HG02798 (cell line): Measurements from ENCODE around the gene FOXS1.

Source experiments
- ATAC-seq: cut with Tn5 transposase; IDR thresholded peaks from one replicate; pipeline ENCODE4 v1.9.1; 2021; ENCODE audit warnings: mild to moderate bottlenecking; ENCODE audit not compliant: unreplicated experiment, poor library complexity

Gene FOXS1

DNA sequence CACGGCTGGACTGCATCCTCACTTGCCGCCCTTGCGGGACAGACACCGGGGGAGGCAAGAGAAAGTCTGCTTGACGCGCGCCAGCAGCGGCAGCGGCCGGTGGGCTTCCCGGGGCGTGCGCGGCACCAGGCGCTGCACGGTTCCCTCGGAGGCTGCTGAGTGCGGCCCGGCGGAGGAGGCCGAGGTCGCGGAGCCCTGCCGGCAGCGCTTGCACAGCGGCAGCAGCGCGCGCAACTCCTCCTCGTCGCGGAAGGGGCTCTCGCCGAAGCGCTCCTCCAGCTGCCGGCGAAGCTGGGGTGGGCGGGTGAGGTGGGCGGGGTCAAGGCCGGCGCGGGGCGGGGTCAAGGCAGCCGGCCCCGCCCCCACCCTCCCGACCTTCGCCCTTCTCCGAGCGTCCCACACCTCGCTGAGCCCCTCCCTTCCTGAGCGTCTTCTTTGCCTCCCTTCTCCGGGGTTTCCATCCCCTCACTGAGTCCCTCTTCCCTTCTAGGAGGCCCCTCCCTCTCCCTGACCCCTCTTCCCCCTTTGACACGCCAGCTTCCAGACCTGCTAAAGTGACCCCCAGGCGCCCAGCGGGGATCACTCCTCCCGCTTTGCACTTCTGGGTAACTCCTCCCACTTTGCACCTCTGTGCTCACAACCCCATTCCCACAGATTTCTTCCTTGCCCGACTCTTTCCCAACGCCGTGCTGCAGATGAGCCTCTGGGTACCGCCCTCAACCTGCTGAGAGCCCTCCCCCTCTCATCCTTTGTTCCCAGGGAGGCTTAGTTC is 16.2 kb upstream of the FOXS1 start:
- peak; percentile 68 for ATAC-seq

DNA sequence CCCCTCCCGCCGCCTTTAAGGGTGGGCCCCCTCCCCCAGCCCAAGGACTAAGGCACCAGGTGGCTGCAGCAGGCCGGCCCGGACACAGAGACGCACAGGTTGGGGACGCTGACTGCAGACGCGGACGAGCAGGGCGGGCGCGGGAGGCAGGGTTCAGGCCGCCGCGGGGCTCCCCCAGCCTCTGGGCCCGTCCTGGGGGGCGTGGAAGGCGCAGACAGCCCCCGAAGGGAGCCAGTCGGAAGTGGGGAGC is 15.7 kb upstream of the FOXS1 start:
- ATAC-seq: peak; percentile 10

DNA sequence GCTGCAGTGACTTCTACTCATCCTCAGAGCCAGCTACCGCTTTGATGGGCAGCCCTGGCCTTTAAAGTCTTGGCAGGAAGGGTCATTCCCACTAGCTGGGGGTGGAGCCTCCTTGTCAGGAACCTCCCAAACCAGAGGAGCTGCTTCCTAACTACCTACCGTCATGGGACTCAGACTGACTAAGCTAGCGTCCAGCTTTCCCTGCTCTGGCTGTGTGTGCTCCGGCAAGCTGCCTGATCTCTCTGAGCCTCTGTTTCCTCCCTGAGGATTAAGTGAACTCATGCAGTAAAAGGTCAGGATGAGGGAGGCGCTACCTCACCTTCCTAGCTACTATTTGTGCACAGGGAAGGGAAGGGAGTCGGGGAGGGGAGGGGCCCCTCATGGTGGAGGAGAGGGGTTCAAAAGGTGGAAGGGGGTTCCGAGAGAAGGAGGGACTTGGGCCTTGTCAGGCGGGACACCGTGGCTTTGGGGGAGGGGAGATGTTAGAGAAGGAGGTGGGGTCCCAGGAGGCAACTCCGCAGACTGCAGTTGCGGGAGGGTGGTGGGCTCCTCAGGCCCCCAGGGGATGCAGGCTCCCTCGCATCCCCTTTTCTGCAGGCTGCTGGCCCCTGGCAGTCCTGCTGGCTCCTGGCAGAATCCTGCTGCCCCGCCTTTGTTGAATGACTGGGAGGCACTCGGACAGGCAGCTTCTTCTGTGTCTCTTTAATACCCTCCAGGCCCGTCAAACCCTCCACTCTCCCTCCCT is 15.2 kb upstream of the FOXS1 start:
- ATAC-seq: no peak

DNA sequence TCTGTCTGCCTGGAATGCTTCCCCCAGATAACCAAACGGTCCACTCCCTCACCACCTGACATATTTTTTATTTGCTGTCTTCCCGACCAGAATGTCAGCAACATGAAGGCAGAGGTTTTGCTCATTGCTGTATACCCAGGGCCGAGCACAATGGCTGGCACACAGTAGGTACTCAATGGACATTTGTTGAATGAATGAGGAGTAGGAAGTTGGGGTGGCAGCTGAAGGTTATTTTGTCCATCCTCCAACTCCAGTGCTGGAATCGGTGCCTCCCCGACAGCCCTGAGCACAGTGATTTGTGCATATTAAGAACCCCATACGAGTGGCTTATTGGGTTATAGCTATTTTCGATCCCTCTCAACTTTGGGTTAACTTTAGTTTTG is 14.6 kb upstream of the FOXS1 start:
- ATAC-seq: no peak

DNA sequence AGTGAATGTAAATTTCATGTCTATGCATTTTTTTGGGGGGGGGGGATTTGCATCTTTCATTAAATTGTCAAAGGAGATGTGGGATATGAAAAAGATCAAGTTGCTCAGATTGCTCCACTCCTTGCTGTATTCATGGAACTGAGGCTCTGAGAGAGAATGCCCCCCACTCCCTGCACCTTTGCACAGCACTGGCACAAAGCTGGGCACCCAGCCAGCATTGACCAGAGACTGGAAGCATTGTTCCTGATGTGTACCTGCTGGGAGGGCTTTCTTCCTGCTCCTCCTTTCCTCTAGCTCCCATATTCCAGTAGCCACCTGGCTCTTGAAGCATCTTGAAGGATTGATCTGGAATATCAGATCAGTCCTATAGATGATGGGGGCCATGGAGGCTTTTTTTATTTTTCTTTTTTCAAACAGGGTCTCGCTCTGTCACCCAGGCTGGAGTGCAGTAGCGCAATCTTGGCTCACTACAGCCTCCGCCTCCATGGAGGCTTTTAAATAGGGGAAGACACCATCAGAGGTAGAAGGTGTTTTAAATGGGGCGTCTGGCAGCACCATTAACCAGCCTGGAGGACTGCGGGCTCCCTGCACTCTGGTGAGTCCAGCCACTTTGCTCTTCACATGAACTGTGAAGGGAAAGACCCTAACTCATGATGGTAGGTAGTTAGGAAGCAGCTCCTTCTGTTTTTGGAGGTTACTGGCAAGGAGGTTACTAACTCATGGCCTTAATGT is 14.0 kb upstream of the FOXS1 start:
- no peak for ATAC-seq

DNA sequence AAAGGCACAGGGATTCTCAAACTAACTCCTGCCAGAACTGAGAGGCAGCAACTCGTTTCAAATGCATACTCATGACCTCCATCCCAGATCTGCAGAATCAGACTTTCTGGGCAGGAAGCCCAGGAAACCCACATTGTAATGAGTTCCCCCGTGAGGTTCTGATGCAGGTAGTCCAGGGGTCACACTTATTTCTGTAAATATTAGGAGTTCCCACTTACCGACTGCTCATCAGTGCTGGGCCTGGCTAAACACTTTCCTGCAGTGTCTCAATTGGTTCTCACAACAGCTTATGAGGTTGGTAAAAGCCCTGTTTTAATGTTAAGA is 13.3 kb upstream of the FOXS1 start:
- no peak for ATAC-seq

DNA sequence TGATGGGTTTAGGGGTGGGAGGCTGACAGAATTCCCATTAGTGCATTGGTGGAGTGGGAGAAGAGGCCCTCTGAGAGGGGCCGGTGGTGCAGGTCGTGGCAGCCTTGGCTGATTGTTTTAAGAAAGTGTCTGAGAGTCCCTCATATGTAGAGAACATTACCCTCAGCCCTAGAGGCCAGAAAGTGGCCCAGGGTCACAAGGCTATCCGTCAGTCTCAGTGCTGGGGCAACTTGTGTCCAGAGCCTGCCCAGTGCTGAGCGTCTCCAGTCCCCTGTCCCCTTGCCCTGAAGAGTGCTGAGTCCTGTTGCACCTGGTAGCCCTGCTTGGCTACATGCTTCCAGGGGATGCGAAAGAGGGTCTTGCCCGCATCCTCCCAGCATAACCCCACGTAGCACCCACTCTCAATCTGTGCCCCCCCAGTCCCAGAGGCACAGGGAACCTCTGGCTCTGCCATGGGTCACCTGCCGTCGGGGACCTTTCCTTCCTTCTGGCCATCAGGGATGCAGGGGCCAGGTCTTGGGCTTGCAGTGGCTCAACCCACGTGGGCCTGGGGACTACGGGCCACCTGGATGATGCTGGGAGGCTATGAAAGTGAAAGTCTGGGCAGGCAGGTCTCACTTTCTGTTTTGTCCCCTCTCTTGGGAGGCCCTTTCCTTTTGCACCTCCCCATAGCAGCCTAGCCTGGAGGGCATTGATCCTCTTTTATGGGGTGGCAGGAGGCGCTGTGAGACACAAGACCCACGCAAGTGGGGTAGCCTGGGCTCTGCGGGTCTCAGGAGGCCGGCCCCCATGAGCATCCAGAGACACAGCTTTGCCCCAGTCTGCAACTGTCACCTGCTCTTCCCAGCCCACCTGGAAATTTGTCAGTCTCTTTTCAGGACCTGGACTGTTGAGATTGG is 12.7 kb upstream of the FOXS1 start:
- ATAC-seq: peak; percentile 47

DNA sequence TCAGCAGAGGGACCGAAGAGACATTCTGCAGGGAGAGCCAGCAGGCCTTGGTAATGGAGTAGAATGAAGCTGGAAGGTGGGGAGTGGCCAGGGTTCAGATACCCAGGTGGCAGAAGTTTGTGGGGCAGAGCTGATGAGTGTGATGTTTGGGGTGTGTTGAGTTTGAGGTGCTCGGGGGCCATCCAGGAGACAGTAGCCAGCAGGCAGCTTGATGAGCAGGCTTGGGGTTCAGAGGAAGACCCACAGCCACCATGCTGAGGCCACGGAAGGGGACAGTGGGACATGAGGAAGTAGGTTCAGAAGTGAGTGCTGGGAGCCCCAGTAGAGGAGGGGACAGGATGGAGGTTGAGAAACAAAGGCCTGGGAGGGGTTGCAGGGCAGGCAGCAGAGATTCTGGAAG is 11.1 kb upstream of the FOXS1 start:
- ATAC-seq: no peak

DNA sequence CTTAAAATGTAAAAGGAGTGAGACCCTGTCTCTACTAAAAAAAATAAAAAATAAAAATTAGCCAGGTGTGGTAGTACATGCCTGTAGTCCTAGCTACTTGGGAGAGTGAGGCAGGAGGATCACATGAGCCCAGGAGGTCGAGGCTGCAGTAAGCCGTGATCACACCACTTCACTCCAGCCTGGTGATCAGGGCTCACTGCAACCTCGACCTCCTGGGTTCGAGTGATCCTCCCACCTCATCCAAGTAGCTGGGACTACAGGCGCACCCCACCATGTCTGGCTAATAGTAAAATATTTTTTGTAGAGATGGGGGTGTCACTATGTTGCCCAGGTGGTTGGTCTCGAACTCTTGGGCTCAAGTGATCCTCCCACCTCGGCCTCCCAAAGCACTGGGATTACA is 8.1 kb upstream of the FOXS1 start:
- ATAC-seq: no peak

DNA sequence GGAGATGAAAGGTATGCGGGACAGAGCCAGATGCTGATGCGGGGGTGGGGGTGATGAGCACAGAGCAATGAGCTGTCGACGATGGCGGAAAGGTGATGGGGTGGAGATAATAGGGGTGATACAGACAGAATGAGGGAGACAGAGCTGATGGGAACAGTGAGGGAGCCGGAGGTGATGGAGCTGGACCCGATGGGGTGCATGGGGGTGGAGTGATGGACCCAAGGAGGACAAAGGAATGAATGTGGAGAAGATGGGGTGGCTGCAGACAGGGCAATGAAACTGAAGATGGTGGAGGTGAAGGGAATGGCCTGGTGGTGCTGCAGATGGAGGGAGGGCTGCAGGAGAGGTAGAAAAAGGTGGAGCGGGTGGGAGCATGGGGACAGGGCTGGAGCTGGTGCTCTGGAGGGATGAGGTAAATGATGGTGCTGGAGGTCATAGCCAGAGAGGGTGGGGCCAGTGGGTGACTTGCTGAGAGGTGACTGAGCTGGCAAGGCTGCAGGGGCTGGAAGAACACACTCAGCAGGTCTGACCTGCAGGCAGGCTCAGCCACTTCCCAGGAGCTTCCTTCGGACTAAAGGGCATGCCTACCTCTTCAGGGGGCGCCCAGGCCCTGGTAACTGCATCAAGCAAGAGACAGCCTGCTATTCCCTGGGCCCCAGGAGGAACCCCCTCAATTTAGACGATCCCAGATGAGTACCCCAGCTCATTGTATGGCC is 6.0 kb upstream of the FOXS1 start:
- ATAC-seq: no peak

DNA sequence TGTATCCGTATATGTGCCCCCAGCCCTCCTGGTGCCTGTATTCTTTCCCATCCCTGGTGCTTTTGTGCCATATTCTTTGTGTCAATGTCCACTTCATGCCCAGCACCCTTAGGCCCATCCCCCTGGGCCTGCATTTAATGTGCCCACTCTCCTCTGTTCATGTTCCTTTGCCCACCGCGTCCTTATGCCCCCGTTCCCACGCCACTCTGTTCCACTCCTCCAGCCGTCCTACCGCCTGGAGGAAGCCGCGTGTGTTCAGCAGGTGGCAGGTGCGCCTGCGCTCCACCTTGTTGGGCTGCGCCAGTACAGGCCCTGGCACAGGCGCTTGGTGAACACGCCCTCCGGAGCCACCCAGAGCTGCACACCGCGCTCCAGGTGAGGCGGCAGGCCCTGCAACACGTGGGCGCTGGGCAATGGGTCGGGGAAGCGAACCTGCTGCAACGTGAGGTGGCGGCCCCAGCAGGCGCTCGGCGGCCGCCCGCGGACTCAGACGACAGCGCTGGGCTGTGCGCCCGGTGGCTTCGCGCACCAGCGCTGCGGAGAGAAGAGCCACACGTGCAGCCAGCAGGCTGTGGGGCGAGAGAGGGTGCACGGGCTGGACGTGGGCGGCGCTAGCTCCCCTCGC is 4.0 kb upstream of the FOXS1 start:
- ATAC-seq: no peak

DNA sequence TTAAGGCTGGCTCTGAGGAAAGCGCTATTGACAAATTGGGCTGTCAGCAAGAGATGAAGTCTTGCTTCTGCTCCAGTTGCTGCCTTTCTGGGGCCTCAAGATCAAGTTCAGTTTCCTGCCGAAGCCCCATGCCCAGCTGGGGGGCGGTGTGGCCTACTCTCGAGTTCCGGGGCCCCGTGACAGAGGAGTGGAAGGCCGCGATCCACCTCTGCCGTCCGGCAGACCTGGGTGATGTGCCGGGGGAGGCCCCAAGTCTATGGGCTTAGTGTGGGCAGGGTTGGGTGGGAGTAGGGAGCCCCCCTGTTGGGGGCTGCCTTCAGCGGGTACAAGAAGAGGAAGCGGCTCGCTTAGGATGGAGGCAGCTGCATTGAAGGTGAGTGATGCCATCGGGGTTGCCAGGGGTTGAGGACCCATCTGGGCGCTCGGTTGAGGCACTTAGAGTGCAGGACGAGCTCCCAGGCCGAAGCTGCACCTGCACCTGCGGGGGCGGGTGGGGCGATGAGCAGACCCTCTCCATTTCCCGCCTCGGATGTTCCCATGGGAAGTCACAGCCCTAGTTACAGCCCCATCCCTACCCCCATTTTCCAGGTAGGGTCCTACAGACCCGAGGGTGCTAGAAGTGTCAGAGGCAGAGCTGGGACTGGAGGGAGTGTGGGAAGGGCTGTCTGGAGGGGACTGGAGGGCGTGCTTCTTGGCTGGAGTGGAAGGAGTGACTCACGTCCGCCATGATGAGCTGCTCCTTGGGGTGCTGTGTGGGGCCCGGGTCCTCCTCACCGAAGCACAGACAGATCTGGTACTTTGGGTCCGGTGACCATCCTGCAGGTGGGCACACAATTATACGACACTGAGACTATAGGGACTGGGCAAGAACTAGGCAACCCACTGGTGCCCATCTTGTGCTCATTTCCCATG is 2.9 kb upstream of the FOXS1 start:
- no peak for ATAC-seq

DNA sequence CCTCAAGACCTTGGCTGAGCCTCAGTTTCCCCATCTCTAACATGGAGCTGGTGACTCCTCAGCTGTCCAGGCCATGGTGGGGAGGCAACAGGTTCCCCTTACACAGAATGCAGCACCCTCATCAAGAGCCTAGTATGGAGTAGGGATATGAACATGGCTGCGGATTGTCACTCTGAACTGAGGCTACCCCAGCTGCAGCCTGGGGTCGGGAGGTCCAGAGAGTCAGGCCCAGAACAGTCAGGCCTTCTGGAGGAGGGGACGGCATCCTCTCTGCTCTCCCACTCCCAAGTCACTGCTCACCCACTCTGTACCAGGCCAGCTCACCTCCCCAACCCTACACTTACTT is 1.4 kb upstream of the FOXS1 start:
- no peak for ATAC-seq

DNA sequence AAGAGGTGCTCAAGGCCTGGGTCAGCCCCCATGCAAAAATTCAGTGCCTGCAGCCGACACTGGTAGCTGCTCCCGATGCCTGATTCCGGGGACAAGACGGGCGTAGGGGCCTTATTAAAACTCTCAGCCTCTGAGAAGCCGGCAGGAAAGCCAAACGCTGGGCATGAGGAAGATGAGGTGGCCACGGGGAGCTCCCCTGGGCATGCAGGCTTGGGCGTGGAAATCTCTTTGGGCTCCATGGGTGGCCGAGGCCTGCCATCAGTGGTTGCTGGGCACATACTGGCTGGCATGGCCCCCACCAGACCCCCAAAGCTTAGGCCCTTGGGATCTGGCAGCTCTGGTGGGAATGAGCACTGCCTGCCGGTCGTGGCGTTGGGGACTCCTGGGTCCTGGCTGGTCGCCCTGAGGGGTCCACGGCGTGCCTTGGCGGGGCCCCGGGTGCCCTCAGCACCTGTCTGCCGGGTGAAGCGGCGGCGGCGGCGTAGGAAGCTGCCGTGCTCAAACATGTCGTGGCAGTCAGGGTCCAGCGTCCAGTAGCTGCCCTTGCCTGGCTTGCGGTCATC is 586 bp downstream of the FOXS1 start:
- ATAC-seq: no peak

DNA sequence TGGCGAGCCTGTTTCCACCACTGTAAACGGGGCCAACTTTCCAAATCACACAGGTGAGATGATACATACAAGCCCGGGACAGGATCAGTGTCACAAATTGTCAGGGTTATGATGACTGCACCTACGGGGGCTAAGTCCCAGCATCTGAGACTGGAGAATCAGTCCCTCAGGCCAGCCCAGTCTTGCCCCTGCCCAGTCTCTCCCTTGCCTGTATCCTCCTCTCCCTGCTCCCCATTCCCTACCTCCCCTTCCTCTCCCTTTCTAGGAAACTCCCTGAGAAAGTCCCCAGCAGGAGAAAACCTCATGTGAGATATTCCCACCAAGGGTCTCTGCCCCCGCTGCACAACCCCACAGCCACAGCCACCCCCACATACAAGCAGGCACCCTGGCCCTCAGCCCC is 1.5 kb downstream of the FOXS1 start:
- no peak for ATAC-seq

DNA sequence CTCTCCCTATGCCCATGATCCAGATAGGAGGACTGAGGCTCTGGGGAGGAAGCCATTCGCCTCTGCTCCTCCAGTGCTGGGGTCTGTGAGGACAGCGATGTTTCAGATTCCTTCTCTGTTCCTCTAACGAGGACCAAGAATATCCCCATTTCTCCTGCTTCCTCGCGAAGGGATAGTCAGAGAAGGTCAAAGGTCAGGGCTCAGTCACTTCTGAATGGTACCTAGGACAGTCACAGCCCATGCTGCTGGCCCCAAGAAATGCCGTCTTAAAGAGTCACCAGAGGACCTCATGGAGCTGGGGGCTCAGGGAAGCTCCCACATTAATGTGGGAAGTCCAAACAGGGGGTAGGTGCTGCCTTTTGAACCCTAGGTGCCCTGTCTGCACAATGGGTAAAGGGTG is 2.1 kb downstream of the FOXS1 start:
- ATAC-seq: no peak

DNA sequence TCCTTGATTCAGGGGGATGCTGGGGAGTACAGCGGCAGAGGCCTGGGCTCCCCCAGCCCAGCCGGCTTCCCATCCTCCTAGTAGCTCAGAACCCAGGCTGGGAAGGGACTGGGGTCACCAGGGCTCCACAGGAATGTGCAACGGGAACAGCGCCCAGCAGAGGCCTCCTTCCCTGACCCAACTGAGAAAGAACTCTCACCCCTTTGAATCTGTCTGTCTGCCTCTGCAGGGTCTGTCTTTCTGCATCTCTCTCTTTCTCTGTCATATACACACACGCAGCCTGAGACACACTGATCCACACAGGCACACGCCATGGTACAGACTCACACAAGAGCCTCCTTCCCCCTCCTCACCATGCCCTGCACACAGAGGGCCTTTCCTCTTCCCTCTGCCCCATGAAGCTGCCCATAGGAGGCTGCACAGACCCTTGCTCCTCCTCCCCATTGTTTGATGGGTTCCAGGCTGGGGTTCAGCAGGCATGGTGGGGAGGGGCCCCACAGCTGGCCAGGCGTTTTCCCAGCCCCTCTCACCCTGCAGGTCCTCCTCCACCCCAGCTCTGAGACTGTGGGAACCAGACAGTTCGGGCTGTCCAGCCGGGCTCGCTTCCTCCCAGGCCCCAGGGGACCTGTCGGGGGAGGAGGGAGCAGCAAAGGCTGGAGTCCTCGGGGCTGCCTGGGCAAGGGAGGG is 2.8 kb downstream of the FOXS1 start:
- ATAC-seq: no peak

DNA sequence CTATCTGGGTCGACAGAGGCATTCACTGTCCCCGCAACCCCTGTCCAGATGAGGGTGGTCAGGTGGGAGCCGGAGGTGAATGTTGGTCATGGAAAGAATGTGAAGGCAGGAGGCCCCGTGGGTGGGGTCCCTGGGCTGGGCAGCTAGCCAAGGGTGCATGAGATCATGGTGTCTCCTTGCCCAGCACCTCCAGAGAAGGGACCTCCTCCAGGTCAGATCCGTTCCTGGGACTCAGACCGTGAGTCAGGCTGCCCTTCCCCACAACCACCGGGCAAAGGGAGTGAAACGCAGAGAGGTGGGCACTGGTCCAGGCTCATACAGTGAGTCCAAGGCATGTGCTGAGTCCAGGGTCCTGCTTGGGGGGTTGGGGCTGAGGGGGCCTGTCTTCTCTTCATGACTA is 3.5 kb downstream of the FOXS1 start:
- no peak for ATAC-seq
